Myocyte (in vitro differentiated cells): ENCODE results near the gene ACP6. TPM values are rescaled to one million over a fixed set of nuclear protein-coding genes. Genes with fewer than 3 reads are reported as not detected.
"Not testable (repeated sequence)": the region's sequence is repeated elsewhere in the genome, so short reads cannot be mapped to it uniquely, and the experiment has no call there.

Experiments used
- DNase-seq: peaks from one replicate; pipeline ENCODE4 v3.0.0-alpha.2; 2012; ENCODE audit warnings: low read depth
- polyA plus RNA-seq: library from polyadenylated mRNA; unstranded; fragments of >200 nt; gene quantifications from one replicate; pipeline ENCODE4 v1.2.1, GENCODE V29; 2012; ENCODE audit warnings: missing spikeins
- total RNA-seq: library from RNA; depleted of rRNA; stranded (reverse); fragments of >200 nt; gene quantifications from 2 replicates; pipeline ENCODE4 v1.2.3, GENCODE V29; 2014

The ACP6 gene
- total RNA-seq, result 4.9 and 10.8 TPM in 2 replicates
- polyA plus RNA-seq, result 17.0 TPM

- peak; percentile 98 for DNase-seq
These were observed at the start of gene ACP6 for GRCh38 chr1:147670319-147671001. TSS of gene ACP6 (minus strand) at chr1:147670524. CDS start at chr1:147670048, 476 bp downstream.

- DNase-seq, result no peak
These were observed 49.4 kb upstream of the ACP6 start for GRCh38 chr1:147719711-147720225.

DNA sequence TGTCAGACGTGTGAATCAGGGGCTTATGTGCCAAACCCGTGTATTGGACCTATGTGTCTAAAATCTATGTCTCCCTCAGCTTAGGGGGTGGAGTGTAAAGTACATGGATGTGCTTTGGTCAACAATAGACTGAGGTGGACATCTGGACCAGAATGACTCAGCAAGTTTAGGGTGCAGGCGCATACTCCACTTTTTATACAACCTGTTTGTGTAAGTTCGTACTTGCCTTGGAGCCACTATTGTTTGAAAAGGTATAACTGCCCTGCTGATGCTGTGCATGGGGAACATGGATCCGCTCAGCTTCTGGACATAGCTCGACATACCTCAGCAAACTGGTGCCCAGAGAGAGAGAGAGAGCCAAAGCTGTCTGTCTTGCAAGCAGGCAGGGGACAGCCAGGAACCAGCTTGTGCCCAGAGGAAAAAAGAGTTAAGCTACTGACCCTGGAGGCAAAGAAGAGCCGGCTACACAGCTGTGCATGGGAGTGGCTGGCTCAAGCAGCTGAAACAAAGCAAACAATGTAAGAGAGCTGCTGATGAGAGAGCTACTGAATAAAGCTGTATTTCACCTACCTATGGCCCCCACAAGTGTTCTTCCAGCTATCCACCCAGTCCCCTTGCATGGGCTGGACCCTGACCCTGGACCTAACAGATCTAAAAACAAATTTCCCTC is 48.8 kb upstream of the ACP6 start:
- DNase-seq, result peak; percentile 45

GRCh38 chr1:147717706-147718097 is 47.4 kb upstream of the ACP6 start:
- DNase-seq, result no peak

DNA sequence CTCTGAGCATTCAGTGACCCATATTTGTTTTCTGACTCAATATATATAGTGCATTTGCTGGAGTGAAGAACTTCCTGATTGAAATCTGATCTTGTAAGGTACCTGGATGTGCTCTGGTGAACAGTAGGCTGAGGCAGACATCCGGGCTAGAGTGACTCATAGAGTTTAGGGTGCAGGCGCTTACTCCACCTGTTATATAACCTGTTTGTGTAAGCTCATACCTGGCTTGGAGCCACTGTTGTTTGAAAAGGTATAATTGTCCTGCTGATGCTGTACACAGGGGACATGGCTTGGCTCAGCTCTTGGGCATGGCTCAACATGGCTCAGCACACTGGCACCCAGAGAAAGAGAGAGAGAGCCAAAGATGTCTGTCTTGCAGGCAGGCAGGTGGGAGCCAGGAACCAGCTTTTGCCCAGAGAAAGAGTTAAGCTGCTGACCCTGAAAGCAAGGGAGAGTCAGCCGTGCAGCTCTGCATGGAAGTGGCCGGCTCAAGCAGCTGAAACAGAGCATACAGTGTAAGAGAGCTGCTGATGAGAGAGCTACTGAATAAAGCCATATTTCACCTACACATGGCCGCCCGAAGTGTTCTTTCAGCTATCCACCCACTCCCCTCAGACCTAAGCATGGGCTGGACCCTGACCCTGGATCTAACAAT is 46.9 kb upstream of the ACP6 start:
- no peak for DNase-seq

GRCh38 chr1:147712605-147713004 is 42.3 kb upstream of the ACP6 start:
- no peak for DNase-seq

DNA sequence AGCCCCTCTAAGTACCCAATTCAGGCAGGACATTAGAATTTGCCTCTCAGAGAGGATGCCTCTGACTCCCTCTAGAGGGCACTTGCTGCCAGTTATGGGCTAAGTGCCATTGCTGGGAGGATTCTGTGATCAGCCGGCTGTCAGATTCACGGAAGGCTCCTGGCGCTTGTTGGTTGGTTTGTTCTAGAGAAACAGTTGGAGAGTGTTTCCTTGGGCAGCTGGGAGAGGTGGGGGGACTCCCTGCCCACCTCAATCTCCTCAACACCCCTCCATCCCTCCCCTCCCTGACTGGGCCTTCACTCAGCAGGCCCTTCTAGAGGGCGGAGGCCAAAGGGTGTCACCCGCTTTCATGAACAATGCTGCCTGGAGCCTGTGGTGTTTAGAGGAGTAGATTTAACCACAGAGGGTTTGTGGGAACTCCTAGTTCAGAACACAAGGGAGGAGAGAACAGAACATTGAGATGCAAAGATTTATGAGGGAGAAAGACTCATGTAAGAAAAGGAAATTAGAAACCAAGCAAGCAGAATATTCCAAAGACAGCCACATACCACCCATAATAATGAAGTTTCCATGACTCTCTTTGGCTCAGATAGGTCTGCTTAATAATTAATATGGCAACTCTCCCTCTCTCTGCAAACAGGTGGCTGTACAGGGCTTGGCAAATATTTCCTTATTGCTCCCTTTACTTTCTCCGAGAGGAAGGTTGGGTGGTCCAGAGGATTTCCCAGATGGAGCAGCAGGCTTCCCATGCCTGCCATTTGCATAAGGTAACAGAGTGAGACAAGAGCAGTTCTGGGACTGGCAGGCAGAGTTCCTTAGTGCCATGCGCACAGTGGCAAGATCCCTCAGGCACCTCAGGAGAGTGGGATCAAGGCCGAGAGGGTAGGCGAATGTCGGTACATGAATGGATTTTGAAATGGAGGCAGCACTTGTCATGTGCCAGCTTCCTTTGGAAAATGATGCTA is 30.0 kb upstream of the ACP6 start:
- DNase-seq, result peak; percentile 83

GRCh38 chr1:147699686-147700041 is 29.3 kb upstream of the ACP6 start:
- no peak for DNase-seq

DNA sequence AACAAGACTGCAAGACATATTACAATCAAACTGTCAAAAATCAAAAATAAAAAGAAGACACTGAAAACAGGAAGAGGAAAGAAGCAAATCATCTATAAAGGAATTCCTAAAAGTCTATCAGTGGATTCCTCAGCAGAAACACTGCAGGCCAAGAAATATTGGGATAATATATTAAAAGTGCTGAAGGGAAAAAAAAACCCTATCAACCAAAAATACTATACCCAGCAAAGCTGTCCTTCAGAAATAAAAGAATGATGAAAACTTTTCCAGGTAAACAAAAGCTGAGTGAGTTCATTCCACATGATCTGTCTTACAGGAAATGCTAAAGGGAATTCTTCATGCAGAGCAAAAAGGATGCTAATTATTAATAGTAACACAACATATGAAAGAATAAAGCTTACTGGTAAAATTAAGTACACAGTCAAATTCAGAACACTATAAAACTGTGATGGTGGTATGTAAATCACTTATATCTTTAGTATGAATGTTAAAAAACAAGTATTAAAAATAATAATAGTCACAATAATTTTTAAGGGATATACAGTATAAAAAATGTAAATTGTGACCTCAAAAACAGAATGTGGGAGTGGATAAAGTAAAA is 12.9 kb upstream of the ACP6 start:
- no peak for DNase-seq

GRCh38 chr1:147680608-147681235 is 10.4 kb upstream of the ACP6 start:
- DNase-seq, result not testable (repeated sequence)

- DNase-seq, result not testable (repeated sequence)
These were observed 7.4 kb upstream of the ACP6 start for GRCh38 chr1:147677681-147678080.

DNA sequence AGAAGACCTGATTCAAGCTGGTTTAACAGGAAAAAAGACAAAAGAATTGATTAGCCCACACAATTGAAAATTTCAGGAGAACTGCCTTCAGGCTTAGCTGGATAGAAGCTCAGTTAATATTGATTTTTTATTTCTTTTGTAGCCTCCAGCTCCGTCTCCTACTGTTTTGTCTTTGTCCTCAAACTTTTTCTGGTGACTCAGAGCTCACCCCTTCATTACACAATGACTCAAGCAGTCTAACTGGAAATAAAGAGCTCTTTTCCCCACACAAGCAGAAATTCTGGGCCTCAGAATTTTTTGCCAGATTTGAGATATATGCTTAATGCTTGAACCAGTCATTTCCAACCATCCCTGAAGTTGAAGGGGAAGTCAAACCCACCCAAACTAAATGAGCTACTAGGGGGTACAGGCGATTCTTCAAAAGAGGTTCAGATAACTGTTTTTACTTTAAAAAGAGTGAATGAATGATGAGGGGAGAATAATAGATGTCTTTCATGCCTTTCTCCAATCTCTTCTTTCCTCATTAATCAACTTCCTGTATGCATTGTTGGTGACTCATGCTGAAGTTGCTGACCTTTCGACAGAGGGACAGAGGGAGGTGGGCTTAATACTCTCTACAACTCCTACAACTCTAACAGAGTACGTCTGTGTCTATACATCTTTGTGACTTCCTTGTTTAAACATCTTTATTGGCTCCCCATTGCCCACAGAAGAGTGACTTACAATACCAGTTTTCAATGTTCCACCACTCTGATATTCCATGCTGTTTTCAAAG is 6.2 kb upstream of the ACP6 start:
- peak; percentile 43 for DNase-seq

- no peak for DNase-seq
These were observed 3.5 kb upstream of the ACP6 start for GRCh38 chr1:147673816-147674215.

DNA sequence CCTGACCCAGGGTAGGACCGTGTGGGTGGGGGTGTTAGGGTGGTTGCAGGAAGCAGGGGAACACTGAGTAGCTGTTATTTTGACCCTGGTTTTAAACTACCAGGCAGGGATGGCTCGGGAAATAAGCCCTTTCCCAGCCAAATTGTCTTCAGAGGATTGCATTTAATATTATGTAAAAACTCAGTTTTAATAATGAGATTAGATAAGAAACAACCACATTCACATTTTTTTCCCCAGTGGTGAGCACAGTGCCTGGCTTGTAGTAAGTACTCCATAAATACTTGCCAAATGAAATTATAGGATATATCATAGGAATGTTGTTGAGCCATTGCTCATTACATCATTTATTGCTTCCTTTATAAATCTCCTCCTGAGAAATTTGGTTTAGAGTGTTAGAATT is 3.1 kb upstream of the ACP6 start:
- DNase-seq, result no peak

- DNase-seq, result peak; percentile 44
These were observed 630 bp downstream of the ACP6 start for GRCh38 chr1:147669469-147670318.

DNA sequence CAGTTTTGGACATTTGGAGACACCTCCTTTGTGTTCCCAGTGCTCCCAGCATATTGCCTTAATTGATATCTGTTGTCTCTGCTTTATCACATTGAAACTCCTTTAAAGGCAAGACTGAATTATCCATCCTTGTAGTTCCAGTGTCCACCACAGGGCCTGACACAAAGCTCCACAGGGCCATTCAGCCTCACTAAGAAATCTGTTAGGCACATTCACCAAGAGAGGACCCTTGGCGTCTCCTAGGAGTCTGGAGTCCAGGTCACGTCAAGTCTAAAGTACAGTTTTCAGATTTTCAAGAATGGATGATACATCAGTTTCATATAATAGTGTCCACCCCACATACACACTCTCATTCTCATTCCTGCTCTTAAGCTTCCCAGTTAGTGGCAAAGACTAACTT is 4.8 kb downstream of the ACP6 start:
- peak; percentile 13 for DNase-seq

DNA sequence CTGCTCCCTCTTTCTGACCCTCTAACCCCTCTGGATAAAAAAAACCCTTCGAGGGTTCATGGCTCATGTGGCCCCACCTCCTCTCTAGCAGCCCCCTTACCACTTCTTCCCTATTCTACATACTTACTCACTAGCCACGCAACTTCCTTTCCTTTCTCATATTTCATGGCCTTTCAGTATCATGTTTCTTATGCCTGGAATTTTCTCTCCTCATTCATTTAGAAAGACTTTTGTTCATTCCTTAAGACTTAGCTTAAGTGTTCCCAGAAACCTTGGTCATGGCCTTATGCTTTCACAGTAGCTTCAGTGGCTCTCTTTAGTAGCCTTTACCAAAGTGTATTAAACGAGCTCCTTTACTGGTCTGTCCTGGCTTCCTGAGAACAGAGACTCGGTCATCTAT is 6.1 kb downstream of the ACP6 start:
- no peak for DNase-seq

DNA sequence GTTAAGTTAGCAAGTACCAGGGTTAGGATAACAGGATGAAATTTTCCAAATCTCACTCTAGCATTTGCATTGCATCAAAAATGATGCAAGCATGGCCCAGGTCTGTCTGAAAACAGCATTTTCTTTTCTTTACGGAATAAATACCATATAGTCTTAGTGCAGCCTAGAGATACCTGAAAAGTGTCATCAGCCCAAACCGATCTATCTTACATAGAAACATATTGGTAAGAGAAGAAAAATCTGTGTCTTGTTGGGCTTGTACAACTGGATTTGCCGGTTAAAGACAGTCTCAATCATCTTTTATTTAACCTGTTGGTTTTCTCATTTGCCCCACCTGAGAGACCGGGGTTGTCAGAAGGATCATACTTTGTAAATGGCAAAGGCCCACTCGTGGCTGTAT is 15.8 kb downstream of the ACP6 start:
- no peak for DNase-seq
